Osteoblast (primary cell): ENCODE measurements around the gene CAPZB. TPM values are rescaled to one million over a fixed set of nuclear protein-coding genes. Genes with fewer than 3 reads are reported as not detected.

Experiments used
- DNase-seq: peaks from one replicate; pipeline ENCODE4 v3.0.0; 2011; ENCODE audit warnings: low spot score, mixed read lengths; ENCODE audit not compliant: insufficient read length; ENCODE audit errors: missing footprints
- H2AFZ ChIP-seq: 2 replicates; pipeline ENCODE4 v1.6.0; 2011; ENCODE audit warnings: mild to moderate bottlenecking, low read length
- H3K27ac ChIP-seq: 2 replicates; pipeline ENCODE4 v1.5.1; 2011; ENCODE audit warnings: mild to moderate bottlenecking, low read depth, low read length, moderate library complexity
- H3K27me3 ChIP-seq: 2 replicates; pipeline ENCODE4 v1.6.0; 2012; ENCODE audit warnings: mild to moderate bottlenecking, control low read depth, inconsistent platforms, low read length, moderate library complexity; ENCODE audit not compliant: insufficient read depth
- H3K36me3 ChIP-seq: 2 replicates; pipeline ENCODE4 v1.5.1; 2011; ENCODE audit warnings: mild to moderate bottlenecking, low read length, control low read depth, moderate library complexity; ENCODE audit not compliant: insufficient read depth
- H3K4me1 ChIP-seq: 2 replicates; pipeline ENCODE4 v1.5.1; 2011; ENCODE audit warnings: mild to moderate bottlenecking, low read length, control low read depth, moderate library complexity; ENCODE audit not compliant: insufficient read depth
- H3K4me2 ChIP-seq: 2 replicates; pipeline ENCODE4 v1.6.0; 2011; ENCODE audit warnings: mild to moderate bottlenecking, low read length; ENCODE audit not compliant: insufficient read depth
- H3K4me3 ChIP-seq: fragments of 200-600 bp; sonication (generic); 3 replicates; pipeline ENCODE4 v1.5.1; 2012; ENCODE audit warnings: mild to moderate bottlenecking, low read length, inconsistent platforms; ENCODE audit not compliant: insufficient read depth
- H3K79me2 ChIP-seq: 2 replicates; pipeline ENCODE4 v1.6.0; 2012; ENCODE audit warnings: mild to moderate bottlenecking, low read length, control low read depth, inconsistent platforms; ENCODE audit not compliant: insufficient read depth
- H3K9me3 ChIP-seq: 2 replicates; pipeline ENCODE4 v1.5.1; 2011; ENCODE audit warnings: low read depth, low read length, control low read depth
- H4K20me1 ChIP-seq: 2 replicates; pipeline ENCODE4 v1.6.0; 2012; ENCODE audit warnings: mild to moderate bottlenecking, low read length, control low read depth; ENCODE audit not compliant: insufficient read depth
- total RNA-seq: library from RNA; depleted of rRNA; stranded (reverse); fragments of >200 nt; gene quantifications from 2 replicates; pipeline ENCODE4 v1.2.3, GENCODE V29; 2012
- TF ChIP-seq, protein P1 (sequence below): IDR thresholded peaks from 2 replicates; pipeline ENCODE4 v1.5.1; 2011; ENCODE audit warnings: mild to moderate bottlenecking, low read depth, low read length, moderate library complexity; ENCODE audit errors: extremely low read depth

CAPZB gene
- total RNA-seq, 1 donor, result 217 TPM

DNA sequence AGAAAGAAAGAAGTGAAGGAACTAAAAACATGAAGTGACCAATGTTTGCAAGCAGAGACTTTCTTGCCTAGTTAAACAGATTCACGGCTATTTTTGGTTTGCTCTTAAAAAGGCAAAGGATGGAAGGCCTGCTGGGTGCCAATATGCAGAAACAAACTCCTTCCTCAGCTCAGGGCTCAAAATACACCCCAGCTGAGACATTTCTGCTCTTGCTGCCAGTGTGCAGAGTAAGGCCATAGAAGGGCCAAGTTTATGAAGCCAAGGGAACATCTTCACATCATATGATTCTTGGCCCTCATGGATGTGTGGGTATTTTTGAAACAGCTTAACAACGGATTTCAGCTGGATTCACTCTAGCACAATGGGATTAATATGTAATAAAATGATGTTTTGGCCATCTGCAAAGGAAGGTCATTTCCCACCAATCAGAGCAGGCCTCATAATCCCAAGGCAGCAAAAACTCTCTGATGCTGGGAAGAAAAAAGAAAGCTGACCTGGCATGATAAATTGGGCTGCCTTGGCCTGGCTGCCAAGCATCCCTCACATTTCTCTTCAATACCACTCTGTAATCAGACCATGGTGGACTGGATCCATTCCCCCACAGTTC is 70.7 kb downstream of the CAPZB start:
- Histone ChIP-seq H3K4me2 (no peak overlapping the region), H3K4me3 (no peak overlapping the region), H3K9me3 (no peaks in the 10 kb centered on the region), H3K36me3 (peaks cover 51% of the 10 kb centered on the region), H3K4me1 (peaks cover 12% of the 10 kb centered on the region), H2AFZ (no peak overlapping the region), H3K27me3 (no peaks in the 10 kb centered on the region), H3K79me2 (peaks cover 99% of the 10 kb centered on the region), H4K20me1 (peaks cover 68% of the 10 kb centered on the region), H3K27ac (no peak overlapping the region)
- TF ChIP-seq, protein P1, sequence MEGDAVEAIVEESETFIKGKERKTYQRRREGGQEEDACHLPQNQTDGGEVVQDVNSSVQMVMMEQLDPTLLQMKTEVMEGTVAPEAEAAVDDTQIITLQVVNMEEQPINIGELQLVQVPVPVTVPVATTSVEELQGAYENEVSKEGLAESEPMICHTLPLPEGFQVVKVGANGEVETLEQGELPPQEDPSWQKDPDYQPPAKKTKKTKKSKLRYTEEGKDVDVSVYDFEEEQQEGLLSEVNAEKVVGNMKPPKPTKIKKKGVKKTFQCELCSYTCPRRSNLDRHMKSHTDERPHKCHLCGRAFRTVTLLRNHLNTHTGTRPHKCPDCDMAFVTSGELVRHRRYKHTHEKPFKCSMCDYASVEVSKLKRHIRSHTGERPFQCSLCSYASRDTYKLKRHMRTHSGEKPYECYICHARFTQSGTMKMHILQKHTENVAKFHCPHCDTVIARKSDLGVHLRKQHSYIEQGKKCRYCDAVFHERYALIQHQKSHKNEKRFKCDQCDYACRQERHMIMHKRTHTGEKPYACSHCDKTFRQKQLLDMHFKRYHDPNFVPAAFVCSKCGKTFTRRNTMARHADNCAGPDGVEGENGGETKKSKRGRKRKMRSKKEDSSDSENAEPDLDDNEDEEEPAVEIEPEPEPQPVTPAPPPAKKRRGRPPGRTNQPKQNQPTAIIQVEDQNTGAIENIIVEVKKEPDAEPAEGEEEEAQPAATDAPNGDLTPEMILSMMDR, result no peak
- no peak for DNase-seq

DNA sequence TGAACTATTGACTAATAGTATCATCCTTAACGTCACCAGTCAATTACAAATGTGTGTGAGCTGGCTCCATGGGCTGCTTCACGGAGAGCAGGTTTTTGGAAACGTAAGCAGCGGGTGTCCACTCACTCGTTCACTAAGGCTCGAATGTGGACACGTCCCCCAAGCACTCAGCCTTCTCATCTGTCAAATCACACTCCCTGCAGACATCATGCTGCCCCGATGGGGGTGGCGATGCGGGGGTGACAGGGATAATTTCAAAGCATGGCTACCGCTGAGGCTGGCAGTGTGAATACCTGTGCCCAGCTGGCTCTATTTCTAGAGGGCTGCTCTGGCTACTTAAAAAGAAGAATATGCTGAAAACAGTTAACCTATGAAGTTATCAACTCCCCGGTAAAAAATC is 71.3 kb downstream of the CAPZB start:
- Histone ChIP-seq H3K79me2 (peaks cover 99% of the 10 kb centered on the region), H3K27me3 (no peaks in the 10 kb centered on the region), H2AFZ (no peak overlapping the region), H4K20me1 (peaks cover 74% of the 10 kb centered on the region), H3K4me1 (peaks cover 10% of the 10 kb centered on the region), H3K27ac (no peak overlapping the region), H3K4me2 (no peak overlapping the region), H3K36me3 (peaks cover 45% of the 10 kb centered on the region), H3K9me3 (no peaks in the 10 kb centered on the region), H3K4me3 (no peak overlapping the region)
- TF ChIP-seq, protein P1, result no peak
- no peak for DNase-seq

DNA sequence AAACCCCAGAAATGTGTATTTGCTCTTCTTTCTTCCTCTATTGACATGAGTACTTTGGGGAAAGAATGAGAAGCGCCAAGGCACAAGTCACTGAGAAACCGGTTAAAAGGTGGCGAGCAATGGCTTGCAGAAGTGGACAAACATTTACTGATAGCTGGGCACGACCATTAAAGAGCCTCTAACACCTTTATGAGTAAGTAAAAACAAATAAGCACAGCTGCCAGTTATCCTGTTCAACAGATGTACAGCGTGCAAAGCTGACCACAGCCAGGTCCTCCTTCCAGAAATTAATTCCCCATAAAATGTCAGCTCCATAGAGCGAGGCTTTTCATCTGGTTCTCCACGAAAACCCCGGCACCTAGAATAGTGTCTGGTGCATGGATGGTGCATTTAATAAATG is 72.7 kb downstream of the CAPZB start:
- TF ChIP-seq, protein P1, result no peak
- H3K4me1 ChIP-seq, result no peaks in the 10 kb centered on the region
- H4K20me1 ChIP-seq, result peaks cover 80% of the 10 kb centered on the region
- no peak overlapping the region for H3K4me3 ChIP-seq
- peaks cover 100% of the 10 kb centered on the region for H3K79me2 ChIP-seq
- DNase-seq, result no peak
- peaks cover 41% of the 10 kb centered on the region for H3K36me3 ChIP-seq
- no peak overlapping the region for H3K4me2 ChIP-seq
- no peak overlapping the region for H3K27ac ChIP-seq
- no peak overlapping the region for H2AFZ ChIP-seq
- H3K27me3 ChIP-seq, result no peaks in the 10 kb centered on the region
- H3K9me3 ChIP-seq, result no peaks in the 10 kb centered on the region

DNA sequence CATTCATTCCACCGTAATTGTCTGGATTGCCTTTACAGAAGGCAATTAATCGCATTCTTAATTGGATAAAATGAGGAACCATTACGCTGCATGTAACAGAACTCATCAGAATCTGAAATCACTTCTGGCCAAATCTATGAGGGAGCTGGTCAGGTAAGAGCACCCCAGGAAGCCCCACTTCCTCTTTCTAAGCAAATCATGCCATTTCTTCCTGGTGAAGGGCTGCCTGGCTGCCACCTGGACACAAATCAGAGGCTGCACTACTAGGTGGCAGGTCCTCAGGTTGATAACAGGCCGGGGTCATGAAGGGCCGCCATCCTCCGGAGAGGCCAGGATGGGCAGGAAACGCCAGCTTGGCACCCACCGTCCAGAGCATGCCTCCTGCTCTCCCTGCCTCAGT is 73.7 kb downstream of the CAPZB start:
- Histone ChIP-seq H3K4me2 (no peak overlapping the region), H3K4me3 (no peak overlapping the region), H3K4me1 (no peaks in the 10 kb centered on the region), H3K36me3 (peaks cover 42% of the 10 kb centered on the region), H2AFZ (no peak overlapping the region), H4K20me1 (peaks cover 86% of the 10 kb centered on the region), H3K9me3 (no peaks in the 10 kb centered on the region), H3K27ac (no peak overlapping the region), H3K27me3 (no peaks in the 10 kb centered on the region), H3K79me2 (peaks cover 100% of the 10 kb centered on the region)
- no peak for DNase-seq
- TF ChIP-seq, protein P1, result no peak
